Neural progenitor cell (in vitro differentiated cells): ENCODE data around the gene SLC41A1. TPM values are rescaled to one million over a fixed set of nuclear protein-coding genes. Genes with fewer than 3 reads are reported as not detected.
A peak's percentile ranks its signal among the peaks of the same experiment; 100 is the strongest.

Source experiments
- DNase-seq: peaks from one replicate; pipeline ENCODE4 v3.0.0-alpha.2; 2016; ENCODE audit warnings: low spot score
- H2AFZ ChIP-seq: fragments of 200-600 bp; sonication (generic); replicated peaks from 2 replicates; pipeline ENCODE4 v1.6.1; 2016; ENCODE audit warnings: antibody characterized with exemption
- H3F3A ChIP-seq: fragments of 200-600 bp; sonication (generic); 2 replicates; pipeline ENCODE4 v1.6.1; 2016; ENCODE audit warnings: antibody characterized with exemption, low read depth
- H3K27ac ChIP-seq: fragments of 200-600 bp; sonication (generic); 2 replicates; pipeline ENCODE4 v1.5.1; 2016; ENCODE audit warnings: mild to moderate bottlenecking
- H3K27me3 ChIP-seq: fragments of 200-600 bp; sonication (generic); 2 replicates; pipeline ENCODE4 v1.6.1; 2016; ENCODE audit warnings: mild to moderate bottlenecking, moderate library complexity
- H3K36me3 ChIP-seq: fragments of 200-600 bp; sonication (generic); 2 replicates; pipeline ENCODE4 v1.5.1; 2016
- H3K4me1 ChIP-seq: fragments of 200-600 bp; sonication (generic); 2 replicates; pipeline ENCODE4 v1.6.1; 2016; ENCODE audit warnings: mixed run types
- H3K4me2 ChIP-seq: fragments of 200-600 bp; sonication (generic); 2 replicates; pipeline ENCODE4 v1.6.1; 2016
- H3K4me3 ChIP-seq: fragments of 200-600 bp; sonication (generic); 2 replicates; pipeline ENCODE4 v1.5.1; 2016
- H3K79me2 ChIP-seq: fragments of 200-600 bp; sonication (generic); 2 replicates; pipeline ENCODE4 v1.6.1; 2016; ENCODE audit warnings: low read depth
- H3K9ac ChIP-seq: fragments of 200-600 bp; sonication (generic); 2 replicates; pipeline ENCODE4 v1.6.1; 2016
- H3K9me3 ChIP-seq: fragments of 200-600 bp; sonication (generic); 2 replicates; pipeline ENCODE4 v1.5.1; 2016; ENCODE audit warnings: low read depth
- H4K20me1 ChIP-seq: fragments of 200-600 bp; sonication (generic); 2 replicates; pipeline ENCODE4 v1.6.1; 2016; ENCODE audit warnings: low read depth
- H3K27ac Mint-ChIP-seq: 3 replicates; pipeline ENCODE4 v1.8.0; 2021; ENCODE audit warnings: mixed read lengths
- H3K27me3 Mint-ChIP-seq: 2 replicates; pipeline ENCODE4 v1.8.0; 2022; ENCODE audit warnings: low read depth, mild to moderate bottlenecking, inconsistent platforms, moderate library complexity, mixed read lengths; ENCODE audit not compliant: insufficient read depth
- H3K36me3 Mint-ChIP-seq: 3 replicates; pipeline ENCODE4 v1.8.0; 2021; ENCODE audit warnings: mixed read lengths
- H3K4me1 Mint-ChIP-seq: 3 replicates; pipeline ENCODE4 v1.8.0; 2021; ENCODE audit warnings: mixed read lengths
- H3K4me3 Mint-ChIP-seq: 3 replicates; pipeline ENCODE4 v1.8.0; 2021; ENCODE audit warnings: mild to moderate bottlenecking, moderate library complexity, mixed read lengths
- H3K9me3 Mint-ChIP-seq: 3 replicates; pipeline ENCODE4 v1.8.0; 2020; ENCODE audit warnings: mixed read lengths
- CTCF ChIP-seq: fragments of 200-600 bp; sonication (generic); IDR thresholded peaks from 2 replicates; pipeline ENCODE4 v1.5.1; 2017; ENCODE audit warnings: antibody characterized with exemption, mild to moderate bottlenecking
- EZH2 ChIP-seq: fragments of 200-600 bp; sonication (generic); IDR thresholded peaks from 2 replicates; pipeline ENCODE4 v1.6.1; 2017; ENCODE audit warnings: antibody characterized with exemption, mild to moderate bottlenecking, moderate library complexity
- EZH2phosphoT487 ChIP-seq: fragments of 200-600 bp; sonication (generic); IDR thresholded peaks from 2 replicates; pipeline ENCODE4 v1.6.1; 2017; ENCODE audit warnings: antibody characterized with exemption
- total RNA-seq: library from RNA; depleted of rRNA; stranded (reverse); fragments of >200 nt; gene quantifications from 2 replicates; pipeline ENCODE4 v1.2.3, GENCODE V29; 2015; ENCODE audit warnings: low replicate concordance

The SLC41A1 gene
- total RNA-seq, 1 donor from 2014 or later = 10.4 TPM

DNA sequence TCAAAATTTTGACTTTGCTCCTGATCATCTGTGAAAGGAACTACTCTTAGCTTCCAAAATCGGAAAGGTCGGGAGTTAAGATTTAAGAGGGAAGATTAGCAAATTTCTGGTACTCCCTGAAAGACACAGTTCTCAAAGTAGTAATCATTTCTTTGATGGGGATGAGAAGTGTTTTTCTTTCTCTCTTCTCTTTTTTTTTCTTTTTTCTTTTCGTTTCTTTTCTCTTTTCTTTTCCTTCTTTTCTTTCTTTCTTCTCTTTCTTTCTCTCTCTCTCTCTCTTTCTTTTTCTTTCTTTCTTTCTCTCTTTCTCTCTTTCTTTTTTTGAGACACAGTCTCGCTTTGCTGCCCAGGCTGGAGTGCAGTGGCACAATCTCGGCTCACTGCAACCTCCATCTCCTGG, 32.7 kb downstream of the SLC41A1 start:
- Histone ChIP-seq H4K20me1 (no peaks in the 10 kb centered on the region), H3K4me2 (no peak overlapping the region), H3K9ac (no peak overlapping the region), H3K27me3 (peaks cover 12% of the 10 kb centered on the region), H2AFZ (no peak overlapping the region), H3K36me3 (no peaks in the 10 kb centered on the region), H3F3A (no peaks in the 10 kb centered on the region), H3K79me2 (no peaks in the 10 kb centered on the region), H3K4me3 (no peak overlapping the region), H3K27ac (no peak overlapping the region), H3K9me3 (no peaks in the 10 kb centered on the region), H3K4me1 (no peaks in the 10 kb centered on the region)
- Mint-ChIP-seq H3K36me3 (no peaks in the 10 kb centered on the region), H3K27me3 (peaks cover 9% of the 10 kb centered on the region), H3K9me3 (peaks cover 6% of the 10 kb centered on the region), H3K4me3 (no peak overlapping the region), H3K27ac (no peak overlapping the region), H3K4me1 (peaks cover 10% of the 10 kb centered on the region)
- no peak for DNase-seq
- no peak for TF ChIP-seq EZH2phosphoT487
- TF ChIP-seq EZH2 = no peak
- no peak for TF ChIP-seq CTCF

- Mint-ChIP-seq H3K27me3 (peaks cover 26% of the 10 kb centered on the region), H3K4me1 (peaks cover 10% of the 10 kb centered on the region), H3K27ac (no peak overlapping the region), H3K36me3 (no peaks in the 10 kb centered on the region), H3K4me3 (no peak overlapping the region), H3K9me3 (peaks cover 6% of the 10 kb centered on the region)
- Histone ChIP-seq H3K9ac (no peak overlapping the region), H2AFZ (no peak overlapping the region), H3K4me1 (peaks cover 5% of the 10 kb centered on the region), H3K4me3 (no peak overlapping the region), H3F3A (no peaks in the 10 kb centered on the region), H3K36me3 (no peaks in the 10 kb centered on the region), H3K9me3 (no peaks in the 10 kb centered on the region), H4K20me1 (no peaks in the 10 kb centered on the region), H3K4me2 (no peak overlapping the region), H3K27me3 (peaks cover 35% of the 10 kb centered on the region), H3K27ac (no peak overlapping the region), H3K79me2 (no peaks in the 10 kb centered on the region)
- TF ChIP-seq EZH2phosphoT487 (no peak), CTCF (no peak), EZH2 (no peak)
- DNase-seq = no peak
Measured at GRCh38 chr1:205777994-205778393, 35.0 kb downstream of the SLC41A1 start.

DNA sequence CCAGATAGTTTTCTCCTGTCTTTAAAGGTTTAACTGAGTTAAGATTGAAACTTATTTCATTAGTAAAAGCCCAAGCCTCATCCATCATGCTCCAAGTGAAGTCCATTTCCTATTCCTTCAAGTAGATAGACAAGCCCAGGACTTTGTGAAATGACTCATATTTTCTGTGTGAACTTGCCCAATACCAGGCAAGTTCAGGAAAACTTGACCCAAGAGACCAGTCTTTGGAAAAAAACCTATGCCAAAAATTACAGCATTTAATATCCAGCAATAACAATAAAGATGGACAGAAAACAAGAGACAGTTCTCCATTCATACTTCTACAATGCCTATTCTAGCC, 37.3 kb downstream of the SLC41A1 start:
- Mint-ChIP-seq H3K27me3 (peaks cover 35% of the 10 kb centered on the region), H3K4me3 (peak overlapping the region; percentile 89), H3K36me3 (no peaks in the 10 kb centered on the region), H3K4me1 (peaks cover 7% of the 10 kb centered on the region), H3K27ac (no peak overlapping the region), H3K9me3 (peaks cover 6% of the 10 kb centered on the region)
- Histone ChIP-seq H3K79me2 (no peaks in the 10 kb centered on the region), H3K9ac (no peak overlapping the region), H3K4me3 (no peak overlapping the region), H3K4me2 (peak overlapping the region; percentile 93), H4K20me1 (no peaks in the 10 kb centered on the region), H3F3A (no peaks in the 10 kb centered on the region), H3K4me1 (peaks cover 5% of the 10 kb centered on the region), H2AFZ (no peak overlapping the region), H3K9me3 (no peaks in the 10 kb centered on the region), H3K27ac (no peak overlapping the region), H3K36me3 (no peaks in the 10 kb centered on the region), H3K27me3 (peaks cover 43% of the 10 kb centered on the region)
- no peak for DNase-seq
- TF ChIP-seq CTCF = no peak
